ENCODE results near the gene PAM. TPM values are rescaled to one million over a fixed set of nuclear protein-coding genes. Genes with fewer than 3 reads are reported as not detected.
"Not testable (repeated sequence)": the region's sequence is repeated elsewhere in the genome, so short reads cannot be mapped to it uniquely, and the experiment has no call there.

PAM gene
- total RNA-seq, 1 experiment from 2014 or later, result 142 TPM

GRCh38 chr5:102905056-102905455, 150.0 kb downstream of the PAM start:
- Mint-ChIP-seq H3K9me3 (ENCODE audit: low read depth, unreplicated experiment) (no peaks in the 10 kb centered on the region), H3K4me3 (ENCODE audit: low read depth, unreplicated experiment) (no peak overlapping the region), H3K27ac (ENCODE audit: unreplicated experiment) (no peak overlapping the region), H3K36me3 (ENCODE audit: insufficient read depth, unreplicated experiment) (no peaks in the 10 kb centered on the region), H3K27me3 (ENCODE audit: unreplicated experiment) (no peaks in the 10 kb centered on the region), H3K4me1 (ENCODE audit: low read depth, unreplicated experiment) (peaks cover 13% of the 10 kb centered on the region)
- CTCF ChIA-PET, result no interaction called here
- no TSS peak for BruUV-seq (replicated peaks)
- no peak for DNase-seq
- no peak for TF ChIP-seq CTCF (IDR thresholded peaks at IDR 0.05; ENCODE audit: unreplicated experiment)
- intact Hi-C loops (cut with micrococcal nuclease; ENCODE audit: unreplicated experiment), result no loop called here

GRCh38 chr5:102907099-102907498, 152.0 kb downstream of the PAM start:
- peaks cover 33% of the 10 kb centered on the region for H3K4me1 Mint-ChIP-seq (ENCODE audit: low read depth, unreplicated experiment)
- CTCF ChIA-PET; intact Hi-C loops (cut with micrococcal nuclease; ENCODE audit: unreplicated experiment); H3K27me3 Mint-ChIP-seq (ENCODE audit: unreplicated experiment); H3K27ac Mint-ChIP-seq (ENCODE audit: unreplicated experiment); H3K36me3 Mint-ChIP-seq (ENCODE audit: insufficient read depth, unreplicated experiment); DNase-seq; H3K9me3 Mint-ChIP-seq (ENCODE audit: low read depth, unreplicated experiment); BruUV-seq (replicated peaks); H3K4me3 Mint-ChIP-seq (ENCODE audit: low read depth, unreplicated experiment): not testable (repeated sequence)

GRCh38 chr5:102910240-102911226, 155.4 kb downstream of the PAM start:
- no peak overlapping the region for H3K27ac Mint-ChIP-seq (ENCODE audit: unreplicated experiment)
- no peaks in the 10 kb centered on the region for H3K36me3 Mint-ChIP-seq (ENCODE audit: insufficient read depth, unreplicated experiment)
- H3K9me3 Mint-ChIP-seq (ENCODE audit: low read depth, unreplicated experiment), result no peaks in the 10 kb centered on the region
- peaks cover 29% of the 10 kb centered on the region for H3K4me1 Mint-ChIP-seq (ENCODE audit: low read depth, unreplicated experiment)
- intact Hi-C loops (cut with micrococcal nuclease; ENCODE audit: unreplicated experiment), result no loop called here
- H3K4me3 Mint-ChIP-seq (ENCODE audit: low read depth, unreplicated experiment), result no peak overlapping the region
- no peak for DNase-seq
- CTCF ChIA-PET, result interaction anchor here (0.5 to 0.7 kb wide), 2 partner anchors 110 to 223 kb away, joined by 3 to 4 read pairs; no protein-coding TSS in a partner anchor
- no peak for TF ChIP-seq CTCF (IDR thresholded peaks at IDR 0.05; ENCODE audit: unreplicated experiment)
- H3K27me3 Mint-ChIP-seq (ENCODE audit: unreplicated experiment), result no peaks in the 10 kb centered on the region
- BruUV-seq (replicated peaks), result no TSS peak

GRCh38 chr5:102911973-102912372, 156.9 kb downstream of the PAM start:
- Mint-ChIP-seq H3K27ac (ENCODE audit: unreplicated experiment) (no peak overlapping the region), H3K9me3 (ENCODE audit: low read depth, unreplicated experiment) (no peaks in the 10 kb centered on the region), H3K27me3 (ENCODE audit: unreplicated experiment) (no peaks in the 10 kb centered on the region), H3K4me3 (ENCODE audit: low read depth, unreplicated experiment) (no peak overlapping the region), H3K36me3 (ENCODE audit: insufficient read depth, unreplicated experiment) (no peaks in the 10 kb centered on the region), H3K4me1 (ENCODE audit: low read depth, unreplicated experiment) (peaks cover 29% of the 10 kb centered on the region)
- no peak for DNase-seq
- CTCF ChIA-PET, result no interaction called here
- BruUV-seq (replicated peaks), result no TSS peak
- intact Hi-C loops (cut with micrococcal nuclease; ENCODE audit: unreplicated experiment), result no loop called here
- no peak for TF ChIP-seq CTCF (IDR thresholded peaks at IDR 0.05; ENCODE audit: unreplicated experiment)

GRCh38 chr5:102916109-102916508, 161.0 kb downstream of the PAM start:
- no peak for DNase-seq
- peaks cover 19% of the 10 kb centered on the region for H3K4me1 Mint-ChIP-seq (ENCODE audit: low read depth, unreplicated experiment)
- H3K36me3 Mint-ChIP-seq (ENCODE audit: insufficient read depth, unreplicated experiment), result no peaks in the 10 kb centered on the region
- no peaks in the 10 kb centered on the region for H3K27me3 Mint-ChIP-seq (ENCODE audit: unreplicated experiment)
- no peak for TF ChIP-seq CTCF (IDR thresholded peaks at IDR 0.05; ENCODE audit: unreplicated experiment)
- H3K27ac Mint-ChIP-seq (ENCODE audit: unreplicated experiment), result no peak overlapping the region
- no peaks in the 10 kb centered on the region for H3K9me3 Mint-ChIP-seq (ENCODE audit: low read depth, unreplicated experiment)
- CTCF ChIA-PET, result interaction anchor here (1.0 kb wide), 1 partner anchor 46 kb away, joined by 3 read pairs; no protein-coding TSS in a partner anchor
- H3K4me3 Mint-ChIP-seq (ENCODE audit: low read depth, unreplicated experiment), result no peak overlapping the region
- BruUV-seq (replicated peaks), result no TSS peak
- intact Hi-C loops (cut with micrococcal nuclease; ENCODE audit: unreplicated experiment), result loop anchor here (5.0 kb wide), 1 partner anchor 49 kb away; no protein-coding TSS in a partner anchor
